ENCODE measurements around the gene KANSL2.
A peak's percentile ranks its signal among the peaks of the same experiment; 100 is the strongest.
"Not testable (repeated sequence)": the region's sequence is repeated elsewhere in the genome, so short reads cannot be mapped to it uniquely, and the experiment has no call there.

KANSL2 gene

GRCh38 chr12:48681710-48682532 lies at the start of gene KANSL2:
TSS of gene KANSL2 (minus strand) at chr12:48682238. CDS start at chr12:48681632, 606 bp downstream.
- DNase-seq (ENCODE audit: low read depth in 1 of 2, low spot score in 1 of 2), result peak; percentile 89 to 90

GRCh38 chr12:48728807-48729206 lies 46.8 kb upstream of the KANSL2 start:
- DNase-seq (ENCODE audit: low read depth in 1 of 2, low spot score in 1 of 2), result no peak

- DNase-seq (ENCODE audit: low read depth in 1 of 2, low spot score in 1 of 2), result not testable (repeated sequence)
Measured at GRCh38 chr12:48720737-48721136, 38.7 kb upstream of the KANSL2 start.

- DNase-seq (ENCODE audit: low read depth in 1 of 2, low spot score in 1 of 2), result not testable (repeated sequence)
Measured at GRCh38 chr12:48720171-48720570, 38.1 kb upstream of the KANSL2 start.

GRCh38 chr12:48719002-48719401 lies 37.0 kb upstream of the KANSL2 start:
- not testable (repeated sequence) for DNase-seq (ENCODE audit: low read depth in 1 of 2, low spot score in 1 of 2)

GRCh38 chr12:48717252-48717695 lies 35.2 kb upstream of the KANSL2 start:
- no peak for DNase-seq (ENCODE audit: low read depth in 1 of 2, low spot score in 1 of 2)

GRCh38 chr12:48716493-48717251 lies 34.6 kb upstream of the KANSL2 start, which contains the start of gene CCNT1:
TSS of gene CCNT1 (minus strand) at chr12:48716707. CDS start at chr12:48716675, 32 bp downstream.
- peak; percentile 96 for DNase-seq (ENCODE audit: low read depth in 1 of 2, low spot score in 1 of 2)

- DNase-seq (ENCODE audit: low read depth in 1 of 2, low spot score in 1 of 2), result no peak
Measured at GRCh38 chr12:48716168-48716492, 34.1 kb upstream of the KANSL2 start.

- no peak for DNase-seq (ENCODE audit: low read depth in 1 of 2, low spot score in 1 of 2)
Measured at GRCh38 chr12:48712209-48712608, 30.2 kb upstream of the KANSL2 start.

- not testable (repeated sequence) for DNase-seq (ENCODE audit: low read depth in 1 of 2, low spot score in 1 of 2)
Measured at GRCh38 chr12:48698822-48699221, 16.8 kb upstream of the KANSL2 start.

- DNase-seq (ENCODE audit: low read depth in 1 of 2, low spot score in 1 of 2), result no peak
Measured at GRCh38 chr12:48696626-48697025, 14.6 kb upstream of the KANSL2 start.

GRCh38 chr12:48695859-48696258 lies 13.8 kb upstream of the KANSL2 start:
- DNase-seq (ENCODE audit: low read depth in 1 of 2, low spot score in 1 of 2), result no peak

- no peak for DNase-seq (ENCODE audit: low read depth in 1 of 2, low spot score in 1 of 2)
Measured at GRCh38 chr12:48694038-48694437, 12.0 kb upstream of the KANSL2 start.

- DNase-seq (ENCODE audit: low read depth in 1 of 2, low spot score in 1 of 2), result no peak
Measured at GRCh38 chr12:48693572-48693971, 11.5 kb upstream of the KANSL2 start.

- no peak for DNase-seq (ENCODE audit: low read depth in 1 of 2, low spot score in 1 of 2)
Measured at GRCh38 chr12:48691826-48692487, 9.9 kb upstream of the KANSL2 start.

- DNase-seq (ENCODE audit: low read depth in 1 of 2, low spot score in 1 of 2), result no peak
Measured at GRCh38 chr12:48690990-48691389, 9.0 kb upstream of the KANSL2 start.

GRCh38 chr12:48690436-48690835 lies 8.4 kb upstream of the KANSL2 start:
- no peak for DNase-seq (ENCODE audit: low read depth in 1 of 2, low spot score in 1 of 2)

GRCh38 chr12:48688836-48689235 lies 6.8 kb upstream of the KANSL2 start:
- DNase-seq (ENCODE audit: low read depth in 1 of 2, low spot score in 1 of 2), result no peak

GRCh38 chr12:48687592-48687991 lies 5.6 kb upstream of the KANSL2 start:
- DNase-seq (ENCODE audit: low read depth in 1 of 2, low spot score in 1 of 2), result no peak

GRCh38 chr12:48686615-48687334 lies 4.7 kb upstream of the KANSL2 start:
- no peak for DNase-seq (ENCODE audit: low read depth in 1 of 2, low spot score in 1 of 2)

- no peak for DNase-seq (ENCODE audit: low read depth in 1 of 2, low spot score in 1 of 2)
Measured at GRCh38 chr12:48686037-48686595, 4.1 kb upstream of the KANSL2 start.

Data from stimulated activated CD4-positive, alpha-beta T cell treated with anti-CD3 and anti-CD28 coated beads, Interleukin-15, amount 100 ng/mL, for 1 hour (primary cell).